ENCODE results near the gene ATP2A3.

- TF ChIP-seq CTCF (IDR thresholded peaks at IDR 0.05) (no peak), EP300 (IDR thresholded peaks at IDR 0.05) (no peak)
Measured at GRCh38 chr17:3894188-3894587, 70.0 kb downstream of the ATP2A3 start.
